Ectodermal cell (in vitro differentiated cells): ENCODE results near the gene CREG2. TPM values are rescaled to one million over a fixed set of nuclear protein-coding genes. Genes with fewer than 3 reads are reported as not detected.

Experiments
- H3K27ac ChIP-seq: 2 replicates; pipeline ENCODE4 v1.7.0; 2013; ENCODE audit warnings: mild to moderate bottlenecking, low read depth, low read length; ENCODE audit not compliant: insufficient read depth, poor library complexity, severe bottlenecking
- H3K27me3 ChIP-seq: 2 replicates; pipeline ENCODE4 v1.7.0; 2013; ENCODE audit warnings: mild to moderate bottlenecking, low read length; ENCODE audit not compliant: insufficient read depth, control insufficient read depth, poor library complexity, severe bottlenecking
- H3K36me3 ChIP-seq: one replicate; pipeline ENCODE4 v1.7.0; 2013; ENCODE audit warnings: low read length; ENCODE audit not compliant: control insufficient read depth, insufficient read depth
- H3K4me1 ChIP-seq: one replicate; pipeline ENCODE4 v1.7.0; 2013; ENCODE audit warnings: low read length; ENCODE audit not compliant: control insufficient read depth, insufficient read depth
- H3K4me3 ChIP-seq: 2 replicates; pipeline ENCODE4 v1.7.0; 2013; ENCODE audit warnings: low read depth, low read length, control low read depth; ENCODE audit not compliant: insufficient read depth
- H3K9me3 ChIP-seq: 2 replicates; pipeline ENCODE4 v1.7.0; 2013; ENCODE audit warnings: mild to moderate bottlenecking, low read length, moderate library complexity; ENCODE audit not compliant: control insufficient read depth
- WGBS, 2 experiments: methylation state at CpG; one replicate each; pipeline ENCODE4 v1.1.7; 2013; ENCODE audit warnings: missing lambda C conversion rate in 2 of 2; 5-methylcytosine and 5-hydroxymethylcytosine counted together
- polyA plus RNA-seq, 4 experiments: library from polyadenylated mRNA; stranded (reverse); fragments of 50-300 nt; gene quantifications; one replicate each; pipeline ENCODE4 v1.2.3, GENCODE V29; 2013

The CREG2 gene
- polyA plus RNA-seq (2013, experiment 1 of 4): 0.59 TPM
- polyA plus RNA-seq (2013, experiment 2 of 4): 0.34 TPM
- polyA plus RNA-seq (2013, experiment 3 of 4): 0.53 TPM
- 1.0 TPM for polyA plus RNA-seq (2013, experiment 4 of 4)

DNA sequence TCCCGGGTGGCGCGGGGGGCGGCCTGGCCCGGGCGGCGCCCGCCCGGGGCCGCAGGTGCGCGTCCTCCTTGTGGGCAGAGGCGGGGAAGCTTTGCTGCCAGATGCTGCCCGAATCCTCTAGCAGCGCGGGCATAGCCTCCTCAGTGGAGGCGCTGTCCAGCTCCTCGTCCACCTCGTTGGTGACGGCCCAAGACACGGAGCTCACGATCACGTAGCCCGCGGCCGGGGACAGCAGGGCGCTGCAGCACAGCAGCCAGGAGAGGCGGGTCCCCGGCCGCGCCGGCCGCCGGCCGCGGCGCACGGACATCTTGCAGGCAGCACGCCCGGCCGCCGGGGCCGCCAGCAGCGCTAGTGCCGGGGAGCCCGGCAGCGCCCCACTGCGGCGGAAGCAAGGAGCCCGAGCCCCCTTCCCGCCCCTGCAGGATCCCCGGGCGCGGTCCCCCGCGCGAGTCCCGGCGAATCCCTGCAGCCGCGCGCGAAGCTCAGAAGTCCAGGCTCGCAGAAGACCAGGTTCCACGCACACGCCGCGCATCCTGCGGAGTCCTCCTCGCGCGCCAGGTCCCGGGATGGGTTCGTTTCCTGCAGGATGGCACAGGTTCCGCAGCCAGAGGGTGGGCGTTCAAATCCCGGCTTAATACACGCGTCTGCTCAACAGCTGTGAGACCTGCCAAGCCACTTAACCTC is at the start of gene CREG2:
TSS of gene CREG2 (minus strand) at position 353 of the 684 bp plus-strand sequence. CDS start at position 307, 46 bp downstream.
- H3K4me1 ChIP-seq: peaks cover 6% of the 10 kb centered on the region
- H3K9me3 ChIP-seq: no peaks in the 10 kb centered on the region
- no peak within 1 kb of the TSS for H3K27ac ChIP-seq
- 2% methylated on average over 79 of the region's 79 CpGs for WGBS, 2 experiments
- H3K4me3 ChIP-seq: peak within 1 kb of the TSS; percentile 47
- peaks cover 46% of the 10 kb centered on the region for H3K27me3 ChIP-seq
- H3K36me3 ChIP-seq: no peaks in the 10 kb centered on the region

DNA sequence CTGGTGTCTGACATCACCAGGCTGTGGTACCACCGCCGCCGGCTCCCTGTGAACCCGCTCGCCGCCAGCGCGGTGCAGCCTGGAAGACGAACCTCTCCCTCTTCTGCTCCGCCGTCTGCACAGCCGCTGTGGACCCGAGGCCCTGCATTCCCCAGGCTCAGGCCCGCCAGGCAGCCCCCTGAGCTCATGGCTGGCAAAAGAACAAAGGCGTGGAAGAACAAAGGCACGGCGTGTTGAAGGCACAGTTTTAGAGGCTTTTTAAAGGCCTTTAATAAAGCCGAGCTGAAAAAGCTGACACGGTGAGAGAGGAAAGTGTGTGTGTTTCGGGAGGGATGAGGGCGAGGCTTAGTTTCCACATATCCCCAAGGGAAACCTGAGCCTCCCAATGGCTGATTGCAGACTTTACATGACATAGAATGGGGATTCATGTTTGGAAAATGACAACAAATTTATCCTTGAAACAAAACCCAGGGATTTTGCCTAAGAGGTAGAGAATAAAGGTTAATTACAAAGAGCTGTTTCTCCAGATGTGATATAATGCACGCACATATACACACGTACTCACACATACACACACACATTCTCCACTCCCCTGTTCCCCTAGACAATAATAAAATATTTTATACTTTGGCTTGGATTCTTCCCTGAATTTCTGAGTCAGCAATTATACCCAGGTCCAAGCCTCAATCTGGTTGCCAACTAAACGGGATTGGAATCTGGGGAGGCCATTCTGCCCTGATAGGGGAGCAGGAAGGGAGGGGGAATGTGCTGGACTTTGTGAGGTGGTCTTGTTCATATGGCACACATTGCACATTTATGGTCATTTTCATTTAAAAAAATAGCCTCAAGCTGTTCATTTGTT is 47.9 kb upstream of the CREG2 start:
- H3K27ac ChIP-seq: peak overlapping the region; percentile 68
- peaks cover 17% of the 10 kb centered on the region for H3K4me1 ChIP-seq
- WGBS, 2 experiments: 17 to 19% methylated on average over 23 of the region's 24 CpGs
- H3K27me3 ChIP-seq: no peaks in the 10 kb centered on the region
- no peaks in the 10 kb centered on the region for H3K36me3 ChIP-seq
- H3K9me3 ChIP-seq: no peaks in the 10 kb centered on the region
- no peak overlapping the region for H3K4me3 ChIP-seq

DNA sequence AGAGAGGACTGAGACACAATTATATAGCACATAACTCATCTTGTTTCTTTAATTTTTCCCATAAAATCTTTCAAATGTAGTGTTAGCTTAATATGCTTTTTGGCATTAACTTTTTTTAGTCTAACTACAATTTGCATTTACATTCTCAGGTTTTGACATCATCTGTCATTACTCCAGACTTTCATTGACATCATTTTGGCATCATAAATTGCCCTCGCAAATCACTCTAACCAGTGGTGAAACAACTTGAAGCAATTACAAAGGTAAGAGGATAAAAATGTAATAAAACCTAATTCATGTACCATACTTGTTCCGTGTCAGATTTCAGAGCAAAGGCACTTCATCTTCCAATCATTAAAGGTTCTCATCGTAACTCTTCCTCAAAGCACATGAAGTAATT is 46.2 kb upstream of the CREG2 start:
- H3K4me1 ChIP-seq: peaks cover 17% of the 10 kb centered on the region
- H3K4me3 ChIP-seq: no peak overlapping the region
- H3K36me3 ChIP-seq: no peaks in the 10 kb centered on the region
- 60 to 100% methylated on average over 1 to 2 of the region's 3 CpGs for WGBS, 2 experiments
- H3K27me3 ChIP-seq: no peaks in the 10 kb centered on the region
- H3K9me3 ChIP-seq: no peaks in the 10 kb centered on the region
- no peak overlapping the region for H3K27ac ChIP-seq

GRCh38 chr2:101432411-101433181 is 45.3 kb upstream of the CREG2 start:
- Histone ChIP-seq H3K4me1 (peaks cover 17% of the 10 kb centered on the region), H3K27ac (no peak overlapping the region), H3K36me3 (no peaks in the 10 kb centered on the region), H3K27me3 (no peaks in the 10 kb centered on the region), H3K4me3 (no peak overlapping the region), H3K9me3 (no peaks in the 10 kb centered on the region)
- 83 to 84% methylated on average over 20 of the region's 20 CpGs for WGBS, 2 experiments

- WGBS, 2 experiments: 92 to 95% methylated on average over 4 of the region's 4 CpGs
- no peaks in the 10 kb centered on the region for H3K36me3 ChIP-seq
- H3K9me3 ChIP-seq: no peaks in the 10 kb centered on the region
- no peak overlapping the region for H3K27ac ChIP-seq
- H3K27me3 ChIP-seq: no peaks in the 10 kb centered on the region
- no peak overlapping the region for H3K4me3 ChIP-seq
- peaks cover 17% of the 10 kb centered on the region for H3K4me1 ChIP-seq
Observed at GRCh38 chr2:101431486-101431885, 44.2 kb upstream of the CREG2 start.

DNA sequence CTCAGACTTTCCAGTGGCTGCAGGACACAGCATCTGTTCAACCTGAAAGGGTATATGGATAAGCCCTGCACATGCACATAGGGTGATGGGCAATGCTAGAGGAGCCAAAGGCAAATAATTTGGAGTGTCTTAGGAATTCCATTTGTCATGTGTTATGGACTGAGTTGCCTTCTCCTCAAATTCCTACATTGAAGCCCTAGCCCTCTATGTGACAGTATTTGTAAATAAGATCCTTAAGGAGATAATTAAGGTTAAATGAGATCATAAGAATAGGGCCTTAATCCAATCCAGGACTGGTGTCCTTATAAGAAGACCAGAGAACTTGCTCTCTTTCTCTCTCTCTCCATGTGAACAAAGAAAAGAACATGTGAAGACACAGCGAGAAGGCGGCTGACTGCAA is 42.9 kb upstream of the CREG2 start:
- Histone ChIP-seq H3K4me3 (no peak overlapping the region), H3K27ac (no peak overlapping the region), H3K4me1 (peaks cover 7% of the 10 kb centered on the region), H3K36me3 (no peaks in the 10 kb centered on the region), H3K27me3 (no peaks in the 10 kb centered on the region), H3K9me3 (no peaks in the 10 kb centered on the region)
- WGBS, 2 experiments: 95 to 98% methylated on average over 2 of the region's 2 CpGs

- Histone ChIP-seq H3K4me3 (no peak overlapping the region), H3K4me1 (peaks cover 2% of the 10 kb centered on the region), H3K27ac (no peak overlapping the region), H3K36me3 (no peaks in the 10 kb centered on the region), H3K9me3 (no peaks in the 10 kb centered on the region), H3K27me3 (no peaks in the 10 kb centered on the region)
- WGBS, 2 experiments: 94% methylated on average over 6 of the region's 6 CpGs
Observed at GRCh38 chr2:101429453-101429852, 42.1 kb upstream of the CREG2 start.

DNA sequence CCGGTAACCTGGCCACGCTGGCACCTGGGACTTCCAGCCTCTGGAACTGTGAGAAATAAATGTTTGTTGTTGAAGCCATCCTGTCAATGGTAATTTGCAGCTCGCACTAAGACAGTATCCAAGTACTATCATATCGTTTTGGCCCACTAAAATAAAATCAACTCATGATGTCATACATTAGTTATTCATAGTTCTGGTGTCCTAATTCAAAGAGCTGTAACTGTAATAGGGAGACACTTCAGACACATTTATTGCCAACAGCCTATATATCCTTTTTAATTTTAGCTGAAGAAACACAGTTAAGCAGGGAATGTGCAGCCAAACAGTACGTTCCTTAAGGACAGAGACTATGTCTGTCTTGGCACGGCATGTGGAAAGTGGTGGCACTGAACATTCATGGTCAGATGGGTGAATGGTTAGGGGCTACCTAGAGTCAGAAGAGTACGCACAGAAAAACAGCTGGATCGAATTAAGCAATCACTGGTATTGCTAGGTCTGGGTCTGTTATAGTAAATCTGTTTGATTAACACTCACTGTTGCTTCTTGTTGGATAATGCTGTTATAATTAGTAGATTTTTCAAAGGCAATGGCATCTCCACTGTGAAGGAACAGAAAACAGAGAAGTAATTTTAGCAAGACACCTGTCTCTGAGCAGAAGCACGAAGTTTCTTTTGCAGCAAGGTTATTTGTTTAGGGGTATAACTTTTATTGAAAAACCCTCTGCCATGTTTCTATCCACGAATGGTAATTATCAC is 41.3 kb upstream of the CREG2 start:
- H3K27me3 ChIP-seq: no peaks in the 10 kb centered on the region
- 88 to 90% methylated on average over 9 to 10 of the region's 10 CpGs for WGBS, 2 experiments

DNA sequence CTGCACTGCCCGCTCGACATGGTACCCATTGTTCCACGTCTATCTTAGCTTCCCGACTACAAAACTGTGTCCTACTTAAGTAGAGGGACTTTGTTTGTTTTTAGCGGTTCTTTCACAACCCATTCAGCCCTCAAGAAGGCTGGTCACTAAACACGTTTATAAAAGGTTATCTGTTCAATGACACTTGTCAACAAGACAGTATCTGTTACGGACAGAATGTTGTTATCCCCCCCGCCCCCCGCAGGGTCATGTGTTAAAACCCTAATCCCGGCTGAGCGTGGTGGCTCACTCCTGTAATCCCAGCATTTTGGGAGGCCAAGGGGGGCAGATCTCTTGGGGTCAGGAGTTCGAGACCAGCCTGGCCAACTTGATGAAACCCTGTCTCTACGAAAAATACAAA is 40.4 kb upstream of the CREG2 start:
- Histone ChIP-seq H3K27ac (no peak overlapping the region), H3K36me3 (no peaks in the 10 kb centered on the region), H3K9me3 (no peaks in the 10 kb centered on the region), H3K4me3 (no peak overlapping the region), H3K4me1 (no peaks in the 10 kb centered on the region), H3K27me3 (no peaks in the 10 kb centered on the region)
- 91 to 92% methylated on average over 13 of the region's 13 CpGs for WGBS, 2 experiments

More for the DNA sequence above, 41.3 kb upstream of the CREG2 start:
- Histone ChIP-seq H3K36me3 (no peaks in the 10 kb centered on the region), H3K27ac (no peak overlapping the region), H3K4me1 (no peaks in the 10 kb centered on the region), H3K9me3 (no peaks in the 10 kb centered on the region), H3K4me3 (no peak overlapping the region)
